Liver (tissue), 4 donors: Measurements from ENCODE around the gene GPX5. TPM values are rescaled to one million over a fixed set of nuclear protein-coding genes. Genes with fewer than 3 reads are reported as not detected.

ENCODE experiments used
- polyA plus RNA-seq, 2 donors: library from polyadenylated mRNA; stranded (reverse) in 1 of 2; unstranded in 1 of 2; fragments of 200-250 nt in 1 of 2; fragments of >200 nt in 1 of 2; fragmentation: Nextera tagmentation in 1 of 2; extraction: Ambion mirVana in 1 of 2; gene quantifications; one replicate each; pipeline versions ENCODE4 v1.2.1 to v1.2.3, GENCODE V29; 2013 to 2015
- total RNA-seq, 2 donors: library from RNA; depleted of rRNA; stranded (reverse); fragments of >200 nt; gene quantifications; one replicate each; pipeline ENCODE4 v1.2.3, GENCODE V29; 2014
- TF ChIP-seq, protein P1 (sequence below): IDR thresholded peaks from 2 replicates; pipeline ENCODE4 v1.6.1; 2016; ENCODE audit warnings: antibody characterized with exemption
- donor health status: healthy.
- donor health status: healthy.
- donor health status: healthy.

GPX5 gene
- total and polyA plus RNA-seq, 4 donors: not detected

DNA sequence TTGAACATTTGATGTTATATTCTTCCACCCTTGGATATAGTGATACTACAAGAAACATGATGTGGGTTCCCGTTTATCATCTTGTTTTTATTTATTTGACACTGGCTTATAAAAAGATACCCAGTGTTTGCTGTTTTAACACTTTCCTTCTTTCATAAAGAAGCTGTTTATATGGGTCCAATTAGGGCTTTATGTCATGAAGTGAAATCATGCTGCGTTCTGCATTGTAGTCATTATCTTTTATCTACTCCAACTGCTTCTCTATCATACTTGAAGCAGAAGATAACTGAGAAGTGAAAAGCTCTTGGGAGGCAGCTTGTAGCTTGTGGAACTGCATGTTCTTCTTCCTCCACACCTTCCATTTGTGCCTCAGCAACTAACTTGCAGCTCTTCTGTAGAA is 57.8 kb downstream of the GPX5 start (continued):
- TF ChIP-seq, protein P1, sequence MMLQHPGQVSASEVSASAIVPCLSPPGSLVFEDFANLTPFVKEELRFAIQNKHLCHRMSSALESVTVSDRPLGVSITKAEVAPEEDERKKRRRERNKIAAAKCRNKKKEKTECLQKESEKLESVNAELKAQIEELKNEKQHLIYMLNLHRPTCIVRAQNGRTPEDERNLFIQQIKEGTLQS: no peak

Other genes starting within 250 kb of the GPX5 start
- 1 to 10 TPM; 1.0 to 3.7 TPM for gene PGBD1, start 244.3 kb upstream of the GPX5 start, total RNA-seq
- under 1 TPM; 0.74 to 0.93 TPM for gene PGBD1, start 244.3 kb upstream of the GPX5 start, polyA plus RNA-seq
- 10 to 100 TPM in 1 of 2 donors, 1 to 10 TPM in 1; 3.9 to 10.2 TPM for gene ZSCAN31, start 189.7 kb upstream of the GPX5 start, total RNA-seq
- 1 to 10 TPM; 3.3 to 3.4 TPM for gene ZSCAN31, start 189.7 kb upstream of the GPX5 start, polyA plus RNA-seq
- gene ZKSCAN3, start 175.9 kb upstream of the GPX5 start, total RNA-seq: 1 to 10 TPM; 2.8 to 8.8 TPM
- gene ZKSCAN3, start 175.9 kb upstream of the GPX5 start, polyA plus RNA-seq: 1 to 10 TPM in 1 of 2 donors, under 1 TPM in 1; 0.93 to 1.1 TPM
- 1 to 10 TPM; 3.0 to 3.9 TPM for gene ZSCAN12, start 126.1 kb upstream of the GPX5 start, total RNA-seq
- under 1 TPM; 0.46 to 0.97 TPM for gene ZSCAN12, start 126.1 kb upstream of the GPX5 start, polyA plus RNA-seq
- gene ZSCAN23, start 82.4 kb upstream of the GPX5 start, total RNA-seq: under 1 TPM; 0.42 to 0.65 TPM
- under 1 TPM in 1 of 2 donors, not detected in 1; 0.06 TPM for gene ZSCAN23, start 82.4 kb upstream of the GPX5 start, polyA plus RNA-seq
- gene GPX6, start 10.1 kb upstream of the GPX5 start, total RNA-seq: not detected
- gene GPX6, start 10.1 kb upstream of the GPX5 start, polyA plus RNA-seq: not detected